Activated CD4-positive, CD25-positive, alpha-beta regulatory T cell treated with anti-CD3 and anti-CD28 coated beads, Interleukin-2, amount 50 U/mL, for 24 hours (primary cell): ENCODE results near the gene PCYT2.

Source experiments
- ATAC-seq, 2 donors: fragments of 150-1000 bp; cut with Tn5 transposase; one replicate each; pipeline ENCODE4 v1.10.0; 2021; ENCODE audit warnings: mild to moderate bottlenecking in 1 of 2, moderate library complexity in 1 of 2

Gene PCYT2

GRCh38 chr17:81851423-81851822 is 59.8 kb downstream of the PCYT2 start:
- no peak for ATAC-seq
